GM19324 (cell line): ENCODE results near the gene BMP7.
"Not testable (repeated sequence)": the region's sequence is repeated elsewhere in the genome, so short reads cannot be mapped to it uniquely, and the experiment has no call there.

ENCODE experiments used
- ATAC-seq: cut with Tn5 transposase; IDR thresholded peaks from one replicate; pipeline ENCODE4 v1.9.1; 2021; ENCODE audit warnings: mild to moderate bottlenecking, moderate library complexity; ENCODE audit not compliant: unreplicated experiment, low FRiP score

The BMP7 gene

GRCh38 chr20:57159193-57159851 lies 107.1 kb downstream of the BMP7 start:
- no peak for ATAC-seq

GRCh38 chr20:57158474-57158873 lies 108.0 kb downstream of the BMP7 start:
- ATAC-seq: no peak

- ATAC-seq: not testable (repeated sequence)
Observed at GRCh38 chr20:57157787-57158186, 108.7 kb downstream of the BMP7 start.

GRCh38 chr20:57157106-57157691 lies 109.2 kb downstream of the BMP7 start:
- ATAC-seq: no peak

- no peak for ATAC-seq
Observed at GRCh38 chr20:57156011-57156729, 110.3 kb downstream of the BMP7 start.

- ATAC-seq: no peak
Observed at GRCh38 chr20:57155415-57155814, 111.0 kb downstream of the BMP7 start.

GRCh38 chr20:57153238-57153905 lies 113.1 kb downstream of the BMP7 start:
- ATAC-seq: no peak

GRCh38 chr20:57152557-57152956 lies 113.9 kb downstream of the BMP7 start:
- no peak for ATAC-seq

- no peak for ATAC-seq
Observed at GRCh38 chr20:57150559-57150958, 115.9 kb downstream of the BMP7 start.

- ATAC-seq: no peak
Observed at GRCh38 chr20:57148263-57148662, 118.2 kb downstream of the BMP7 start.

GRCh38 chr20:57147185-57147584 lies 119.3 kb downstream of the BMP7 start:
- no peak for ATAC-seq

GRCh38 chr20:57146155-57146554 lies 120.3 kb downstream of the BMP7 start:
- ATAC-seq: no peak

GRCh38 chr20:57145089-57145631 lies 121.3 kb downstream of the BMP7 start:
- no peak for ATAC-seq

GRCh38 chr20:57143173-57143572 lies 123.3 kb downstream of the BMP7 start:
- no peak for ATAC-seq

- no peak for ATAC-seq
Observed at GRCh38 chr20:57142667-57143066, 123.8 kb downstream of the BMP7 start.

- no peak for ATAC-seq
Observed at GRCh38 chr20:57141492-57141891, 124.9 kb downstream of the BMP7 start.

- no peak for ATAC-seq
Observed at GRCh38 chr20:57140416-57140965, 126.0 kb downstream of the BMP7 start.

- no peak for ATAC-seq
Observed at GRCh38 chr20:57139342-57140093, 126.9 kb downstream of the BMP7 start.

- no peak for ATAC-seq
Observed at GRCh38 chr20:57138198-57138995, 128.0 kb downstream of the BMP7 start.
